Fibroblast of lung (primary cell): ENCODE results near the gene FKBP11.

Experiments
- EZH2 ChIP-seq: IDR thresholded peaks from 2 replicates; pipeline ENCODE4 v1.5.1; 2012; ENCODE audit warnings: low read length, control low read depth, mild to moderate bottlenecking; ENCODE audit errors: missing control alignments
- TF ChIP-seq, protein P1 (sequence below), 2 donors: IDR thresholded peaks in 1 of 2; conservative IDR thresholded peaks in 1 of 2; 1 replicate in 1 of 2; 2 replicates in 1 of 2; pipeline ENCODE4 v1.5.1; 2011 to 2012; ENCODE audit warnings: low read length in 2 of 2, control low read depth in 1 of 2, inconsistent platforms in 1 of 2, low read depth in 1 of 2, mild to moderate bottlenecking in 1 of 2

DNA sequence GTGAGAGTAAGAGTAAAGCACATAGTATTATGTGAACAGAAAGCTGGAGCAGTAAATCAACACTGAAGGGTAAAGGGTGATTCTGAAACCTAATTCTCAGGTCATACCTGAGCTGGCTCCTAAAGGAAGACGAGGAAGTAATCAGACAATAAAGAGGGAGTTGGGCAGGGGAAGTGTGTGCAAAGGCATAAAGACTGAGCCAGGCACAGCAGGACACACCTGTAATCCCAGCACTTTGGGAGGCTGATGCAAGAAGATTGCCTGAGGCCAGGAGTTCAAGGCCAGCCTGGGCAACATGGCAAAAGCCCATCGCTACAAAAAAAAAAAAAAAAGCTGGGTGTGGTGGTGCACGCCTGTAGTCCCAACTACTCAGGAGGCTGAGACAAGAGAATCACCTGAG, 22.4 kb upstream of the FKBP11 start:
- TF ChIP-seq, protein P1, sequence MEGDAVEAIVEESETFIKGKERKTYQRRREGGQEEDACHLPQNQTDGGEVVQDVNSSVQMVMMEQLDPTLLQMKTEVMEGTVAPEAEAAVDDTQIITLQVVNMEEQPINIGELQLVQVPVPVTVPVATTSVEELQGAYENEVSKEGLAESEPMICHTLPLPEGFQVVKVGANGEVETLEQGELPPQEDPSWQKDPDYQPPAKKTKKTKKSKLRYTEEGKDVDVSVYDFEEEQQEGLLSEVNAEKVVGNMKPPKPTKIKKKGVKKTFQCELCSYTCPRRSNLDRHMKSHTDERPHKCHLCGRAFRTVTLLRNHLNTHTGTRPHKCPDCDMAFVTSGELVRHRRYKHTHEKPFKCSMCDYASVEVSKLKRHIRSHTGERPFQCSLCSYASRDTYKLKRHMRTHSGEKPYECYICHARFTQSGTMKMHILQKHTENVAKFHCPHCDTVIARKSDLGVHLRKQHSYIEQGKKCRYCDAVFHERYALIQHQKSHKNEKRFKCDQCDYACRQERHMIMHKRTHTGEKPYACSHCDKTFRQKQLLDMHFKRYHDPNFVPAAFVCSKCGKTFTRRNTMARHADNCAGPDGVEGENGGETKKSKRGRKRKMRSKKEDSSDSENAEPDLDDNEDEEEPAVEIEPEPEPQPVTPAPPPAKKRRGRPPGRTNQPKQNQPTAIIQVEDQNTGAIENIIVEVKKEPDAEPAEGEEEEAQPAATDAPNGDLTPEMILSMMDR (conservative IDR thresholded peaks at IDR 0.05 in 1 of 2, IDR thresholded peaks at IDR 0.05 in 1 of 2; ENCODE audit: low read depth in 1 of 2, low read length in 2 of 2) = no peak
- no peak for TF ChIP-seq EZH2
